ENCODE data around the gene CLNK.

Gene CLNK

DNA sequence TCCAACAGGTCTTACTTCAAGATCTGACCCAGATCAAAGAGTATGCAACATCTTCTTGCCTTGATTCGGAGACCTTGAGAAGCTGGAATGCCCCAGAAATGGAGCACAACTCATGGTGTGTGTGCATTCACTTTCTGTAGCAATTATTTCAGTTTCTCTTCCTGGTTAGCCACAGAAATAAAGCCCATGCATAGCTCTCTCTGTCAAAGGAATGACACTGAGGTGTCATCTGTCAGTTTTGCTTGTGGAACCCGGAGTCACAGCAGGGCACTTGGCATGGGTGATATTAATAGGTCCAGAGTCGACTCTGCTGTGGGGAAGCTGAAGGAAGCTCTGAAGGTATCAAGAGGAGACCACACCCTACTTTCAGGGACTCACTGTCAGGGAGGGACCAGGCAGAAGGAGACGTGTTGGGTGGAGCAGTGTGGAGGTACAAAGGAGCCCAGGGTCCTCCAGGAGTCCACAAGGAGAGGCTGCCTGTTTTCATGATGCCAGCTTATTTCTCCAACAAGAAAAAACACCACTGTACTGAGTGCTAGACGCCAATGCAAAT, 10.7 kb downstream of the CLNK start:
- no peak for DNase-seq (ENCODE audit: low read depth, low spot score)
- no peaks in the 10 kb centered on the region for H3K4me1 ChIP-seq (ENCODE audit: insufficient read depth, insufficient read length)
- H3K9me3 ChIP-seq (ENCODE audit: insufficient read depth, low read length) = no peaks in the 10 kb centered on the region
- H3K36me3 ChIP-seq (ENCODE audit: insufficient read depth, insufficient read length, low read length) = no peaks in the 10 kb centered on the region
- H3K9ac ChIP-seq (ENCODE audit: insufficient read length, low read depth) = no peak overlapping the region
- no peaks in the 10 kb centered on the region for H3K27me3 ChIP-seq (ENCODE audit: insufficient read depth, insufficient read length)
- no peak overlapping the region for H3K4me3 ChIP-seq (ENCODE audit: insufficient read length, low read depth)
- TF ChIP-seq SUZ12 (IDR thresholded peaks at IDR 0.05; ENCODE audit: extremely low read depth, insufficient read depth, insufficient read length) (no peak), ZNF274 (IDR thresholded peaks at IDR 0.05; ENCODE audit: low read depth, low read length) (no peak), YY1 (IDR thresholded peaks at IDR 0.05; ENCODE audit: insufficient read depth, insufficient read length) (no peak)

- no peaks in the 10 kb centered on the region for H3K36me3 ChIP-seq (ENCODE audit: insufficient read depth, insufficient read length, low read length)
- no peaks in the 10 kb centered on the region for H3K9me3 ChIP-seq (ENCODE audit: insufficient read depth, low read length)
- H3K4me3 ChIP-seq (ENCODE audit: insufficient read length, low read depth) = no peak overlapping the region
- DNase-seq (ENCODE audit: low read depth, low spot score) = no peak
- no peak overlapping the region for H3K9ac ChIP-seq (ENCODE audit: insufficient read length, low read depth)
- H3K27me3 ChIP-seq (ENCODE audit: insufficient read depth, insufficient read length) = no peaks in the 10 kb centered on the region
- H3K4me1 ChIP-seq (ENCODE audit: insufficient read depth, insufficient read length) = no peaks in the 10 kb centered on the region
- no peak for TF ChIP-seq ZNF274 (IDR thresholded peaks at IDR 0.05; ENCODE audit: low read depth, low read length)
- TF ChIP-seq YY1 (IDR thresholded peaks at IDR 0.05; ENCODE audit: insufficient read depth, insufficient read length) = no peak
- TF ChIP-seq SUZ12 (IDR thresholded peaks at IDR 0.05; ENCODE audit: extremely low read depth, insufficient read depth, insufficient read length) = no peak
These were observed 12.2 kb downstream of the CLNK start for GRCh38 chr4:10672379-10672778.

GRCh38 chr4:10671799-10672198, 12.8 kb downstream of the CLNK start:
- Histone ChIP-seq H3K4me3 (ENCODE audit: insufficient read length, low read depth) (no peak overlapping the region), H3K36me3 (ENCODE audit: insufficient read depth, insufficient read length, low read length) (no peaks in the 10 kb centered on the region), H3K9ac (ENCODE audit: insufficient read length, low read depth) (no peak overlapping the region), H3K27me3 (ENCODE audit: insufficient read depth, insufficient read length) (no peaks in the 10 kb centered on the region), H3K4me1 (ENCODE audit: insufficient read depth, insufficient read length) (no peaks in the 10 kb centered on the region), H3K9me3 (ENCODE audit: insufficient read depth, low read length) (no peaks in the 10 kb centered on the region)
- no peak for TF ChIP-seq ZNF274 (IDR thresholded peaks at IDR 0.05; ENCODE audit: low read depth, low read length)
- no peak for TF ChIP-seq YY1 (IDR thresholded peaks at IDR 0.05; ENCODE audit: insufficient read depth, insufficient read length)
- TF ChIP-seq SUZ12 (IDR thresholded peaks at IDR 0.05; ENCODE audit: extremely low read depth, insufficient read depth, insufficient read length) = no peak
- DNase-seq (ENCODE audit: low read depth, low spot score) = no peak

- DNase-seq (ENCODE audit: low read depth, low spot score) = no peak
- TF ChIP-seq SUZ12 (IDR thresholded peaks at IDR 0.05; ENCODE audit: extremely low read depth, insufficient read depth, insufficient read length) (no peak), ZNF274 (IDR thresholded peaks at IDR 0.05; ENCODE audit: low read depth, low read length) (no peak), YY1 (IDR thresholded peaks at IDR 0.05; ENCODE audit: insufficient read depth, insufficient read length) (no peak)
- Histone ChIP-seq H3K4me1 (ENCODE audit: insufficient read depth, insufficient read length) (no peaks in the 10 kb centered on the region), H3K27me3 (ENCODE audit: insufficient read depth, insufficient read length) (no peaks in the 10 kb centered on the region), H3K36me3 (ENCODE audit: insufficient read depth, insufficient read length, low read length) (no peaks in the 10 kb centered on the region), H3K9ac (ENCODE audit: insufficient read length, low read depth) (no peak overlapping the region), H3K9me3 (ENCODE audit: insufficient read depth, low read length) (no peaks in the 10 kb centered on the region), H3K4me3 (ENCODE audit: insufficient read length, low read depth) (no peak overlapping the region)
These were observed 13.2 kb downstream of the CLNK start for GRCh38 chr4:10671366-10671765.

GRCh38 chr4:10670321-10670720, 14.2 kb downstream of the CLNK start:
- Histone ChIP-seq H3K36me3 (ENCODE audit: insufficient read depth, insufficient read length, low read length) (no peaks in the 10 kb centered on the region), H3K9ac (ENCODE audit: insufficient read length, low read depth) (no peak overlapping the region), H3K4me3 (ENCODE audit: insufficient read length, low read depth) (no peak overlapping the region), H3K27me3 (ENCODE audit: insufficient read depth, insufficient read length) (no peaks in the 10 kb centered on the region), H3K4me1 (ENCODE audit: insufficient read depth, insufficient read length) (no peaks in the 10 kb centered on the region), H3K9me3 (ENCODE audit: insufficient read depth, low read length) (no peaks in the 10 kb centered on the region)
- TF ChIP-seq SUZ12 (IDR thresholded peaks at IDR 0.05; ENCODE audit: extremely low read depth, insufficient read depth, insufficient read length) = no peak
- TF ChIP-seq ZNF274 (IDR thresholded peaks at IDR 0.05; ENCODE audit: low read depth, low read length) = no peak
- TF ChIP-seq YY1 (IDR thresholded peaks at IDR 0.05; ENCODE audit: insufficient read depth, insufficient read length) = no peak
- DNase-seq (ENCODE audit: low read depth, low spot score) = no peak

DNA sequence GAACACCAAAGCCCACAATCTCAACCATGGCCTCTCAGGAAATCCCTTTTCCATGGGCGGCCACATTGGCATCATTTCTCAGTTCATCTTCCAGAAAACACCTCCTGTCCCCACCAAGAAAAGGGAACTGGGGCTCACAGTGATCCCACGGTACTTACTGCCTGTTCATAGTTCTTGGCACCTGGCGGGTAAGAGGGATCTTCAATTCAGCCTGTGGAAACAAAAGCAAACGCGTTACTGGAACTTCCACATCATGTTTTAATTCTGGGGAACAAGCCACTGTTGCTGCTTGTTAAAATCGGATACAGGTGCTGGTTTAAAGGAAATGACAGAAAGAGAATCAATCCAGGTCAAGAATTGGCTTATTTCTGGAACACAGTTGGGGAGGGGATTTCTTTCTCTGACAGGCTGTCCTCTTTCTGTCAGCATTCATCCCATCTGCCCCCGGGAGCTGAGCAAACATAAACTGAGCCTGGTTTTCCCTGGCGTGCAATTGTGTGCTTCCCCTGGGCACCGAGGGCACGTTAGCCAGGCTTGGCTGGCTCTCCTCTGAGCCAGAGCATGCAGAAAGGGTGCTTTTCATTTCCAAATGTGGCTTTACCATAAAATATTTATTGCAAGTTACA, 16.8 kb downstream of the CLNK start:
- DNase-seq (ENCODE audit: low read depth, low spot score) = no peak
- TF ChIP-seq ZNF274 (IDR thresholded peaks at IDR 0.05; ENCODE audit: low read depth, low read length) = no peak
- no peak for TF ChIP-seq YY1 (IDR thresholded peaks at IDR 0.05; ENCODE audit: insufficient read depth, insufficient read length)
- no peak for TF ChIP-seq SUZ12 (IDR thresholded peaks at IDR 0.05; ENCODE audit: extremely low read depth, insufficient read depth, insufficient read length)

GRCh38 chr4:10666616-10667015, 18.0 kb downstream of the CLNK start:
- H3K4me1 ChIP-seq (ENCODE audit: insufficient read depth, insufficient read length) = no peaks in the 10 kb centered on the region
- no peaks in the 10 kb centered on the region for H3K9me3 ChIP-seq (ENCODE audit: insufficient read depth, low read length)
- TF ChIP-seq SUZ12 (IDR thresholded peaks at IDR 0.05; ENCODE audit: extremely low read depth, insufficient read depth, insufficient read length) (no peak), YY1 (IDR thresholded peaks at IDR 0.05; ENCODE audit: insufficient read depth, insufficient read length) (no peak), ZNF274 (IDR thresholded peaks at IDR 0.05; ENCODE audit: low read depth, low read length) (no peak)
- no peak overlapping the region for H3K4me3 ChIP-seq (ENCODE audit: insufficient read length, low read depth)
- H3K9ac ChIP-seq (ENCODE audit: insufficient read length, low read depth) = no peak overlapping the region
- H3K27me3 ChIP-seq (ENCODE audit: insufficient read depth, insufficient read length) = no peaks in the 10 kb centered on the region
- DNase-seq (ENCODE audit: low read depth, low spot score) = no peak
- H3K36me3 ChIP-seq (ENCODE audit: insufficient read depth, insufficient read length, low read length) = no peaks in the 10 kb centered on the region

More for the DNA sequence above, 16.8 kb downstream of the CLNK start:
- H3K9me3 ChIP-seq (ENCODE audit: insufficient read depth, low read length) = no peaks in the 10 kb centered on the region
- no peaks in the 10 kb centered on the region for H3K27me3 ChIP-seq (ENCODE audit: insufficient read depth, insufficient read length)
- H3K36me3 ChIP-seq (ENCODE audit: insufficient read depth, insufficient read length, low read length) = no peaks in the 10 kb centered on the region
- no peaks in the 10 kb centered on the region for H3K4me1 ChIP-seq (ENCODE audit: insufficient read depth, insufficient read length)
- H3K4me3 ChIP-seq (ENCODE audit: insufficient read length, low read depth) = no peak overlapping the region
- H3K9ac ChIP-seq (ENCODE audit: insufficient read length, low read depth) = no peak overlapping the region
